Right lobe of liver (tissue), 4 donors: ENCODE measurements around the gene CCDC90B.

ENCODE experiments used
- CTCF ChIP-seq, 4 donors: fragments of 200-600 bp in 3 of 4; fragments of 450-650 bp in 1 of 4; IDR thresholded peaks; one replicate each; pipeline versions ENCODE4 v1.5.1 to v1.8.0; 2016 to 2022; ENCODE audit warnings: antibody characterized with exemption in 4 of 4, mild to moderate bottlenecking in 2 of 4
- POLR2A ChIP-seq: fragments of 450-650 bp; IDR thresholded peaks from one replicate; pipeline ENCODE4 v1.6.1; 2017; ENCODE audit warnings: antibody characterized with exemption, mild to moderate bottlenecking
- donor health status: DM: no; HTN: no; CAD: no.
- donor health status: DM: no; HTN: no; CAD: no.
- donor health status: DM: no; HTN: yes; CAD: no.

- TF ChIP-seq CTCF (IDR thresholded peaks at IDR 0.05) (no peak), POLR2A (no peak)
Measured at GRCh38 chr11:83275888-83276641, 10.1 kb downstream of the CCDC90B start.
